Stimulated activated CD4-positive, alpha-beta T cell treated with anti-CD3 and anti-CD28 coated beads, Interleukin-1b, Interleukin-23, amount 100 ng/mL, for 1 hour (primary cell): ENCODE measurements around the gene GNGT2.

Experiments used
- DNase-seq, 2 donors: peaks; one replicate each; pipeline ENCODE4 v3.0.0-alpha.2; 2020; ENCODE audit warnings: low read depth in 2 of 2

The GNGT2 gene

DNA sequence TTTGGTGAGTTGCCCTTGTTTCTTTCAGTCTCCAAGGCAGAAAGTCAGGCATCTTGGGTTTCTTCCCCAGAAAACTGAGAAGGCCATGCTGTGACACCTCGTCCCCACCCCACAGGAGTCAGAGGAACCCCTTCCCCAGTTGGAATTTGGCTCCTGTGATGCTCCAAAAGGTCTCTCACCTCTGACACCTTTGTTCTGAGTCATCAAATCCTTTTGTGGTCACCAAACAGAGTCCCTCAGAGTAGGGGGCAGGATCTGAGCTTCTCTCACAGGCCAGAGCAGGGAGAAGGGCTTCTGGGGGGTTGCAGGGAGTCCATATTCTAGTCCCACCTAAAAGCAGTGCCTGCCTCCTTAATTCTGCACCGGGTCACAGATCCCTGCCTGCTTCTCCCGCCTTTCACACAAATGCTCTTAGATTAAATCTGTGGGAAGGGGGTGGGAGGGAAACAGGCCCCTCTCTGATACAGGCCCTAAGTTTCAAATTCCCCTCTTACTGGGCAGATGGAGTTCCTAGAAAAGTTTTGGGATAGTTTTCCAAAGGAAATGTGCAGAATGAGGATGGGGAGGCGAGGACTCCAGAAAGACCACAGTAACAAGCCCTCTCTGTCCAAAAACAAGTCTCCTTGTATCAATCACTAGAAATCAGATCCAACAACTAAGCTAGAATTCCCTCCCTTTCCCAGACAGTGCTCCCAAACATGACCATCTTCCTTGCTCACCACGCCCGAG is 18.9 kb upstream of the GNGT2 start:
- DNase-seq = no peak

DNA sequence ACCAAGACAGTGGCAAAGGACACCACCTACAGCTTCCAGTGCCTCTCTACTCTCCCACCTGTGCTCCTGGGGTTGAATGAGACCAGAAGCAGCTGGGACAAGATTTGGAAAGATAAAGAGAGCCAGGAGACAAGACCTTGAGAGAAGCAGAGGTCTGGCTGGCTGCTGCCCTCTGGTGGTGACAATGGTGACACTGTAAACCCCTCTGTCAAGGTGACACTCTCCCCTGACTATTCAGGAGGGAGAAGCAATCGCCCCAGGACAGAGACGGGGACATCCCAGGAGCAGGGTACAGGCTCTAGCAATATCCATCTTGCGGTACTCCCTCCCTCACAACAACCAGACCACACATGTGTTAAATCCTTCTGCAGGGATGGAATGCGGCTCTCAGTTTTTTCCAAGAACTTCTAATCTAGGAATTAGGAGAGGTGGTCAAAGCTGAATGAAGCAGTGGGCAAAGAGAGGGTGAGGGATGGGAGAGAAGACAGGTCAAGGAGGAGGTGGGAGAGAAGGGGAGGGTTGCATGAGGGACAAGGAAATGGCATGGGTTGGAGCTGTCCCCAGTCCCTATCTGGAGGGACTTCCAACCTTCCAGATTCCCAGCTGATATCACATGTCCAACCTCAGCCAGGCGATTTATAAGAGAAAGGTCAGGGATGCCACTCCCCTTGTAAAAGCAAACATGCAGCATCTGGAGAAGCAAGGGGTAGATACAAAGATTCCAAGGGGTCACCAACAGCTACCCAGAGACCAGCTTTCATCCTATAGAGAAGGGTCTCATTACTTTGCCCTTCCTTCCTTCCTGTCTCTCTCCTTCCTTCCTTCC is 17.3 kb upstream of the GNGT2 start:
- DNase-seq = peak; percentile 60 to 67

DNA sequence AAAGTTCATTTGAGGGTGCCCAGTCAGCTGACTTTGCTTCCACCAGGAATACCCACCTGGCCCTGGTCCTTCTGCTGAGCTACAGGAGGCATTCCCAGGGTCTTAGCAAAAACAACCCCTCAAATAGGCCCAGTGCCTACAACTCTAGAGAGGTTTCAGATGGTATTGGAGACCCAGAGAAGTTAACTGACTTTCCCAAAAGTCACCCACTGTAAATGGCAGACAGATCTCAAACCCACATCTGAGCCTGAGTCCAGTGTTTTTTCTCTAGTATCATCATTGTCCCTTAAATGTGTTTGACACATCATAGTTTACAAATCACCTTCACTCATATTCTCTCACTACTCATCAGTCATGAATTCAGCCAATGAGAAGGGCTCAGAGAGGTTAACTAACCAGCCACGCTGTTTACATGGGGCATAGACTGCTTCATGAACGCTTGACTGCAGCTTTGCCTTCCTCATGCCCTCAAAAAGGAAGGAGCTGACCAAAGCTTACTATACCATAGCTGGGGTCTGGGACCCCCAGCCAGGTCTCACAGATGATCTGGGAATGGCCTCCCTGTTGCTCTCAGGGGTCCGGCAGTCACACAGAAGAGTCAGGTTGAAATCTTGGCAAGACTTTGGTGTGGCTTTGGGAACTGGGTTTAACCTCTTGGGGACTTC is 16.5 kb upstream of the GNGT2 start:
- no peak for DNase-seq

DNA sequence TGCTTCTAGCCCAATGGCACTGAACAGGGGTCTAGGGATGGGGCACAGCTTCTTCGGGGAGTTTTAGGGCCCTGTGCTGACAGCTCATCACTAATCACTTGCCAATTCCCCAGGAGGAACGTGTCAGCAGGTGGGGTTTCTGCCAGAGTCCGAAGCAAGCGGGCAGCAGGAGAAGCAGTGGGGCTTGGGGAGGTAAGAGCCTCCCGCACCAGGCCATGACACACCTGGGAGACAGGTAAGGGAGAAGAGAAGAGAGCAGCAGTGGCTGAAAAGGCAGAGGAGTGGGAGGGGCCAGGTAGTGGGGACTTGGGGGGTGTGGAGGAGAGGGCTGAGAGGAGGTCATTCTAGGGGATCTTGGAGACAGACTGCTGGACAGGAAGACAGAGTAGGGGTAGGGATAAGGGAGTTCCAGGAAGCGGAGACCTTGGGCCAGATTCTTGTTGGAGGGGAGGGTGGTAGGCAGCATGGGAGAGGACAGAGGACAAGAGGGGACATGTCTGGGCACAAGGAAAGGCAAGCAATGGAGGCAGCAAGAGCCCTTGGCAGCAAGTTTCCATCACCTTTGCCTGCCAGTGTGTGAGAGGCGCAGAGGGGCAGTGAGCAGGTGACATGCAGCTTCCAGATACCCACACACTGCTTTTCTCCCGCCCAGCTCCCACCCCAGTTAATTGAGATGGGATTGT is 15.3 kb upstream of the GNGT2 start:
- DNase-seq = no peak

DNA sequence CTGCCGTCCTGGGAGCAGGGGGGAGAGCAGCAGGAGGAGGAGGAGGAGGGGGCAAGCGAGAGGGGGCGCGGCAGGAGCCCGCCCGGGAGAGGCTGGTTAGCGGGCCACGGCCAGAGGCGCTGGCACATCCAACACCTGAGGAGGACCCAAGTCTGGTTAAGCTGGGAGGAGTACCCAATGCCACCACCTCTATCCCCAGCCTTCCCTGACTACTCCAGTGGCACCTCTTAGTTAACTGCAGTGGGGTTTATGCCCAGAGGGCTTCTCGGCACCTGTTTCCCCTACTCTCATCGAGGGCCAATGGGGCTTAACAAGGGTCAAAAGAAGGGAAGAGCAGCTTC is 14.6 kb upstream of the GNGT2 start:
- no peak for DNase-seq

DNA sequence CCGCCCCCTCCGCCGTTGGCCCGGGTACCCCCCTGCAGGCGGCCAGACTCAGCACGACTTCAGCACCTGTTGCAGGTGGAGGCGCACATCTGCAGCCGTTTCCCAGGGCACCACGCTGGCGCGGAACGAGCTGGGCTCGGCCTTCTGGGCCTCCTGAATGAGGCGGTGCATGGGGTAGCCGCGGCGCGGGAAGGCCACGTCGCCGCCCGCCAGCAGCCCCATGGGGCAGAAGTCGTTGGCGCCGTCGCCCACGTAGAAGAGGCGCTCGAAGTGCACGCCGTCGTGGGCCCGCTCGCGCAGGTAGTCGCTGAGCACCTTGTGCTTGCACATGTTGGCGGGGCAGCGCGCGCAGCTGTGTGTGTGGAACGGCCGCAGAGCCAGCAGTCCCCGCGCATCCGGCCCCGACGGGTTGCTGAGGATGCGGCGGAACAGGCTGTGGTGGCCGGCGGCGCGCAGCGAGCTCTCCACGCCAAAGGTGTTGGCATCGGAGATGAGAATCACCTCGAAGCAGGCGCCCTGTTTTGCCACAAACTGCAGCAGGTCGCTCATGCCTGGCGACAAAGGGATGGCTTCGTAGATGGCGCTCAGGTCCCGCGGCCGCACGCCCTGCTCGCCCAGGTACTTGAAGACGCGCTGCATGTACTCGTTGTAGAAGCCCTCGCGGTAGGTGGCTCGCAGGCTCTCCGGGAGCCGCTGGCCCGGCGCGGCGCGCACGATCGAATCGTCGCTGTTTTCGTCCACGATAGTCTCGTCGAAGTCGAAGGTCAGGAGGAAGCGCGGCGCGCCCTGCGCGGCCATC is 14.0 kb upstream of the GNGT2 start:
- no peak for DNase-seq

DNA sequence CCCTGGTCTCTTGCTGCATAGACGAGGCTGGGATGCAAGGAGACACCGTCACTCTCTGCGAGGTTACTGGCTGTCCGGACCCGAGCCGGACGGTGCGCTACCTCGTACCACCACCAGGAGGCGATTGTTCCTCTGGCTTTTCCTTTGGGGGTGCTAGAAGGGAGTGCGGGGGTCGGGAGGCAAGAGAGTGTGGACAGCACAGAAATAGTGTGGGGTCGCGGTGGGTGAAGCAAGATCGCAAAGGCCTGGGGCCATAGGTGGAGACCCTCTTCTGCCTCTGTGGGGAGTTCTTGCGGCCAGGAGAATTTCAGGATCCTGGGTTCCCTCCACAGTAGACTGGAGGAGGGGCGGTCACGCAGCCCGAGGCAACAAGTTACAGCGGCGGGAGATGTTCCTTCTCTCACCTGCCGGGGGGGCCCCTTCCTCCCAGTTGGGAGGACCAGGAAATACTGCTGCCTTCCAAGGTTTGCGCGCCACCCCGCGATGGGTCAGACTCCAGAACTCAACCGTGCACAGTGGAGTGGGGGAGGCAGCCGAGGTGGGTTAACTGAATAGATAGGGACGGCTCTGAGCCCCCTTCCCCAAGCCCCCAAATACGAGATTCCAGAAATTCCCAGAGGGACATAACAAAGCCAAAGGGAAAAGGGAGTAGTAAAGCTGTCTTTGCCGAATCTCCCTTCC is 13.3 kb upstream of the GNGT2 start:
- DNase-seq = peak in 1 of 2 donors; percentile 68

DNA sequence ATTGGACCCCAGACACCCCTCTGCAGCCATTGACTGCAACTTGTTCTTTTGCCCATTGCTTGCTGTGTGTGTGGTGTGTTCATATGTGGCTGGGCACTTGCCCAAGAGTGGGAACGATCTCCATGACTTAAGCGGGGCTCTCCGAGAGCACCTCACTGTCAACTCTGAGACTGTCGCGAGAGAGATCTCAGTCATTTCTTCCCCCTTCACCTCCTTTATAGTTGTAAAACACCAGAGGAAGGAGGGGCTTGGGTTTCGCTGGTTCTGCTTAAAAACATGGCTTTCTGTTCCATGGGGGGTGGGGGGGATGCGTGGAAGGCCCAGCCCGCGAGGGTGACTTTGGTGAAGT is 12.8 kb upstream of the GNGT2 start:
- no peak for DNase-seq

DNA sequence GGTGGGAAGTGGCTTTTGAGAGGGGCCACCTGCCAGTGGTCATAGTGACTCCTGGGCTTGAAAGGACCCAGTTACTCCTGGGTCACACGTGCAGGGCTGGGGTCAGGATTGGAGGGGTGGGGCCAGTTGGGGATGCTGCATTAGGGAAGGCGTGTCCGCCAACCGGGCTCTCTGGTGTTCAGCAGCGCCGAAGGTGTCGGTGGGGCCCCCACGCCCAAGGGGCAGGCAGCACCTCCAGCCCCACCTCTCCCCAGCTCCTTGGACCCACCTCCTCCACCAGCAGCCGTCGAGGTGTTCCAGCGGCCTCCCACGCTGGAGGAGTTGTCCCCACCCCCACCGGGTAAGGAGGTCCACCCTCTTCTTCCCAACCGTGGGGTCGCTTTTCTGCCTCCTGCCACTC is 9.6 kb upstream of the GNGT2 start:
- DNase-seq = no peak

DNA sequence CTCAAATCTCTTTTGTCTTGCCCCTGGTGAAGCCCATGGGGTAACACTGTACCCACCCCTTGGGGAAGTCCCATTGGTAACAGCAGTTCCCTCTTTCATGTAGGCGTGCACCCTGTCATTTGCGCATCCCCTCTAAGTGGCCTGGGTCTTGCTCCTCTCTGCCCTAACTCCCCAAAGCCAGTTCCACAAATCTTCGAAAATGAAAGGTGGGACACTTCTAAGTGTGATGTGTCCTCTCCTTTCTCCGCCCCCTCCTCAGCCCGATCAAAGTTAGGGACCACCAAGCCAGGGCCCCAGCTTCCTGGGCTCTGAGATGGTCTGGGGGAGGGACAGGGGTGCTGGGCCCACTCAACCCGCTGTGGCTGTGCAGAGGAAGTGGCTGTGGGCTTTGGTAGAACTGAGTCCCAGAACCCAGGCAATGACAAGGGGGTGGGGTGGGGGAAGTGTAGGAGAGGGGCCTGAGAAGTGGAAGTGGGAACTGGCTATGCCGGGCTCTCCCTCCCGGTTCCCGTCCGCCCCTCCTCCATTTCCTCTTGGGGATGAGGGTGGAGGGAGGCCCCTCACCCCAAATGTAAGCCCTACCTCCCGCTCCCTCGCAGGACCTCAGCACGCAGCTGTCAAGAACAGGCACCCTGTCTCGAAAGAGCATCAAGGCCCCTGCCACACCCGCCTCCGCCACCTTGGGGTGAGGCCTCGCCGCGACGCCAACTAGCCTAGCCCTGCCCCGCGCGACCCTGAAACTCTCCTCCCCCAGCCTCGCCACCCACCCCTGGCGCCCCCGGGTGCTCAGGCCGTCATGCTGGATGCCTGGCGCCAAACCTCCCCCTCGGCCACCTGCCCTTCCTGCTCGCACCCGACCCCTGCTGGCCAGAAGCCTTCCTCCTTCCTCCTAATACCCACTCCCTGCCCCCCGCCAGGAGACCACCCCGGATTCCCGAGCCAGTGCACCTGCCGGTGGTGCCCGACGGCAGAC is 8.9 kb upstream of the GNGT2 start:
- DNase-seq = no peak

DNA sequence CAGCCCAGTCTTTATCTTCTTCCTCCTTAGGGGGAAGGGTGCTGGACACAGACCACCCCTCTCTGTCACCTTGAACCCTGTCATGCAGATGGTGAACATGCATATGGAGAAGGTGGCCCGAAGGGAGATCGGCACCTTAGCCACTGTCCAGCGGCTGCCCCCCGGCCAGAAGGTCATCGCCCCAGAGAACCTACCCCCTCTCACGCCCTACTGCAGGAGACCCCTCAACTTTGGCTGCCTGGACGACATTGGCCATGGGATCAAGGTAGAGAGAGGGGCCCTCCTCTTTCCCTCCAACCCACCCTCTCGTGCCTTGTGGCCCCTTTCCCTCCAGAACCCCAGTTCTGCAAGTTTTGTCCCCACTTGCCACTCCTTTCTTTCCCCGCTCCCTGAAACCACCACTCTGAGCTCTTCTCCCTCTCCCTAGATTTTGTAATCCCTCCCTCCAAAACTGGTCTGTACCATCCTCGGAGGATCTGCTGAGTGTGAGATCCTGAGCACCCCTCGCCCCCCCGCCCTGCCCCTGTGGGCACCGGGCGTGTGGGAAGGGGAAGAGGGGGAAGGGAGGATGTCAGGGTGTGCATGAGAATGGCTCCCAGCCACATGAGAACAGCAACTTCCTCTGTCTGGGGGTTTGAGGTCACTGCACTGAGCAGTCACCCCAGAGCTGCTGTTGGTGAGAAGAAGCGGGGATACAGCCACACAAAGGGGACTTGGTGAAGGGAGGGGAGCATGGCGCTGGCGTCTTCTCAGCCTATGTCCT is 7.5 kb upstream of the GNGT2 start:
- DNase-seq = peak in 1 of 2 donors; percentile 31

DNA sequence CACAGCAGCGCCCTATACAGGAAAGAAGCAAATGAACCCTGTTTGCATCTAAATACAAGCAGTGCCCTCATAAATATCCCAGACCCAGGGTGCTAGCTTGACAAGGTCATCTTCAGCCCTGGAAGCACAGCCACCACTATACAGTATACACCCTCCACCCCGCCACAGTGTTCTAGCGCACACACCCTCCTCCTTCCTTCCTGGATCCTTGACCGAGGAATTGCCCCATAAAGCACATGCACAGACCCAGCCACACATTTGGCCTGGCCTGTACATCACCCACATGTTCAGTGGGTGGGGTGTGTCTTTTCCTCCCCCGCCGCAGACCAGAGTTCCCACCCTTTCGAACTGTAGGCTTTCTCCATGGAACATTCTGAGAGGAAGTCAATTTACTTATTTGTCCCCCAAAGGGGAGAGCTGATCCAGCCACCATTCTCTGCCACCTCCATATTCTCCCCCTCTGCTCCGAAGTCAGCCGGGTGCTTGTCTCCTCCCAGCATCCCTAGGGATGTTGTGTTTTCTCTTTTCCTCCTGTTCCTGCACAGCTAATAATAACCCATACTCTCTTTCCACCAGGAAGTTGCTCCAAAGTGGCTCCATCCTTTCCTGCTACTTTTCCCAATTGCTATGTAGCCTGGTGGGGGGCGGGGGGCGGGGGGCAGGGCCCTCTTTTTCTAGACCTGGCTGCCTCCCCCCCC is 6.7 kb upstream of the GNGT2 start:
- DNase-seq = no peak

DNA sequence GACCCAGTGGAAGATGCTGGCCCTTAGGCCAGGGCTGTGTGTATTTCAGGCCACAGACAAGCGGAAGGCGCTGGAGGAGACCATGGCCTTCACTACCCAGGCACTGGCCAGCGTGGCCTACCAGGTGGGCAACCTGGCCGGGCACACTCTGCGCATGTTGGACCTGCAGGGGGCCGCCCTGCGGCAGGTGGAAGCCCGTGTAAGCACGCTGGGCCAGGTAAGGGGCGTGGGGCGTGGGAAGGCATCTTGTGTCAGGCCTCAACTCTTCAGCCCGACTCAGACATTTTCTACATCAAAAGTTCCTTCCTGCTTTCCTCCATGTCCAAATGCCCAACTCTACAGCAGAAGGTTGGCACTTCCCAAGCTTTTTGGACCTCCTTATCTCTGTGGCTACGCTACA is 6.1 kb upstream of the GNGT2 start:
- no peak for DNase-seq

DNA sequence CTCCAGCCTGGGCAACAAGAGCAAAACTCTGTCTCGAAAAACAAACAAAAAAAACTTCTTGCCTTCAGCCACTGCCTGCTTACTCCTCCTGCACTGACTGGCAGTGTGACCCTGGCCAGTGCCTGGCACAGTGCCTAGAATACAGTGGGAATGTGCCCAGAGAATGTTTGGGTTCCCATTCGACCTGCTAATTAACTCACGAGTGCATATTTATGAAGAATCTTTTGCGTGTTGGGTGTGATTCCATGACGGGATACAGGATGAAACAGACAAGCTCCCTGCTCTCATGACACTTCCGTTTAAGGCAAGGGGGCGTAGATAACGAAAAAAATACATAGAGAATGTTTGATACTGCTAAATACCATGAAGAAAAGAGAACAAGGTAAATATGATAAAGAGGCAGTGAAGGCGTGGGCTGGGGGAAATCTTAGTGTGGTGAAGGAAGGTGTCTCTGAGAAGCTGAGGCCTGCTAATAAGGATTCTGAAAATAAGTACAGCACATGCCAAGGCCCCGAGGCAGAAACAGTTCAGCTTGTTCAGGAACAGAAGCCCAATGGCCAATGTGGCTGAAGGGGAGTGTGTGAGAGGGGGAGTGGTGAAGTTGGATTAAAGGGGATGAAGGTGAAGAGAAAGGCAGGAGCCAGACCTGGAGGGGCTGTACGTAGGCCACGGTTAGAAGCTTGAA is 4.4 kb upstream of the GNGT2 start:
- DNase-seq = no peak

DNA sequence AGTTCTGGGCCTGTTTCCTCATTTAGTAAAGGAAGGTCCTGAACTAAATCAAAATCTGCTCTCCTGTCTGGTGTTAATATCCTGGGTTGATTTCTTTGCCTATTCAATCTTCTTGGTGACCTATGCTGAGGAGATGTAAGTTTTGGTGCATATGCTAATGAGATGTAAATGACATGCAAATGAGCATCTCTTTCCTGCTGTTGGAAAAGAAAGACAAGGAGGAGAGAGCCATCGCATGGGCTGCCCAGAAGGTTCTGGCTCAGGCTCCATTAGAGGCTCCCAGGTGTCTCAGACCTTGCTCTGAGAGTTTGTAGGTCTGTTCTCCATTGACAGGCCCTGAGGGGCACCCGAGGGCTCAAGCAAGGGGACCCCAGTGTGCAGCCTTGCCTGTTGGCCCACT is 3.5 kb upstream of the GNGT2 start:
- DNase-seq = no peak

DNA sequence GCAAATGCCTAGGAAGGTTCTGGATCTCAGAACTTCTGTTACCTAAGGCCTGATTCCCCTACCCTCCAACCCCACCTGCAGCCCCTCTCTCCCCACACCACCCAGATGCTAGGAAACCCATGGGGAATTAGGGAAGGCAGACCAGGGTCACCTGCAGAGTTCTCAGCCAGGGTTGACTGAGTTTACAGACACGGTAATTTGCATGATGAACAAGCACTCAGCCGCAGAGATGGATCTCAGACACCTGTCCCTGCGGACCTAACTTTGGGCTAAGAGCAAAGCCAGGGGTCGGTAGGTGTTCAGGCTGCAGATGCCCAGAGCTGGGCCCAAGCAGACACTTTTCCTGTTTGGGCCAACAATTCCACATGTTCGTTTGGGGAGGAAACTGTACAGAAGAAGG is 3.0 kb upstream of the GNGT2 start:
- DNase-seq = no peak

DNA sequence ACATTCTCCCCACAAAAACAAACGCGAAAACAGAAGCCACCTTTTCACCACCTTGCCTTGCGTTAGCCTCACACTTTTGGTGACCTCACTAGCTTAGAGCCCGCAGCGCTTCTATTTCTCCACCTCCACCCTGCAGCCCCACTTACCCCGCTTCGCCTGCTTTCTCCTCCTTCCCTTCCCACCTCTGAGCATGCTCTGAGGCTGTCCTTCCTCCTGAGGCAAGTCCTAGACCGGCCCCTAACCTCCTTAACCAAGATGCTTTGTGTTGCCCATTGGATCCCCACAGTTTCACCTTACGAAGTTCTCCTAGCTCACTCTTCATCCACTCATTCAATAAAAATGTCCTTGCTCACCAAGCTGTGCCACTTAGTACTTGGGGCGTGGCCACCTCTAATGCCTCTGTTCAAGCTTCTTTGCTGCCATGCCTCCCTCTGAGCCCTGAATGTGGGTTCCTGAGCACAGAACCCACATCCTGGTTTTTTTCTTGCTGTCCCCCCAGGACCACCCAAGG is 1.3 kb downstream of the GNGT2 start:
- no peak for DNase-seq

DNA sequence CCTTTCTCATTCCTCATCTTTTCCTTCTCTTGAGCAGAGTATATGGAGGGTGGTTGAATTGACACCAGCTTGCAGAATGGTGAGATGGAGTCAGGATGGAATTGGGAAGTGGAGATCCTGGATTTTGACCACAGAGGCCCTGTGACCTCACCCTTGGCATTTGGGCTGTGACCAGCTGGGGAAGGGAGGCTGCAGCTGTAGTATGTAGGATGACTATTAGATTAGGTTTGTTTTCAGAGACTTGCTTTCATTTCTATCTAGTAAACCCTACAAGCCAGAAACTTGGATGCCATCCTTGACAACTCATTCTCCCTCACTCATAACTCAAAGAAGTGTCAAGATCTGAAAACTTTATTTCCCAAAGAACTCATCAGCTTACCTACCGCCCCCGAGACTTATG is 5.9 kb downstream of the GNGT2 start:
- no peak for DNase-seq
